HG03025 (cell line): ENCODE results near the gene HSDL2.
"Not testable (repeated sequence)": the region's sequence is repeated elsewhere in the genome, so short reads cannot be mapped to it uniquely, and the experiment has no call there.

ENCODE experiments used
- ATAC-seq: cut with Tn5 transposase; IDR thresholded peaks from one replicate; pipeline ENCODE4 v1.9.1; 2021; ENCODE audit warnings: mild to moderate bottlenecking, moderate library complexity; ENCODE audit not compliant: unreplicated experiment, low FRiP score

Gene HSDL2

GRCh38 chr9:112493393-112494137 lies 113.7 kb downstream of the HSDL2 start:
- no peak for ATAC-seq

DNA sequence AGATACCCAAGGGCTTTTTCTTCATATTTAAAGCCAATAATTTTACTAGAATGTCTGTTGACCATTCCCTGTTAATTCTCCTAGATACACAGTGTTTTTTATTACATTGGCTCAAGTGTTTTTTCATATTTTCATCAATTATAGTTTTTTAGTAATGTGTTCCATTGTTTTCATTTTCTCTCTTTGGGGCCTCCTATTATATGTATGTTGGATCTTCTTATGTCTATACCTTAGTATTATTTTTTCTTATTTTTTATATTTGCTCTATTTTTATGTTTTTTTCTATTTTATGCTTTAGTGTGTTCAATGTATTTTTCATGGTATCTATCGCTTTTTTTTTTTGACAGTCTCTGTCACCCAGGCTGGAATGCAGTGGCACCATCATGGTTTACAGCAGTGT lies 114.2 kb downstream of the HSDL2 start:
- ATAC-seq, result no peak

GRCh38 chr9:112495614-112496013 lies 115.7 kb downstream of the HSDL2 start:
- ATAC-seq, result no peak

GRCh38 chr9:112496074-112496722 lies 116.3 kb downstream of the HSDL2 start:
- ATAC-seq, result no peak

GRCh38 chr9:112500842-112501241 lies 120.9 kb downstream of the HSDL2 start:
- ATAC-seq, result no peak

DNA sequence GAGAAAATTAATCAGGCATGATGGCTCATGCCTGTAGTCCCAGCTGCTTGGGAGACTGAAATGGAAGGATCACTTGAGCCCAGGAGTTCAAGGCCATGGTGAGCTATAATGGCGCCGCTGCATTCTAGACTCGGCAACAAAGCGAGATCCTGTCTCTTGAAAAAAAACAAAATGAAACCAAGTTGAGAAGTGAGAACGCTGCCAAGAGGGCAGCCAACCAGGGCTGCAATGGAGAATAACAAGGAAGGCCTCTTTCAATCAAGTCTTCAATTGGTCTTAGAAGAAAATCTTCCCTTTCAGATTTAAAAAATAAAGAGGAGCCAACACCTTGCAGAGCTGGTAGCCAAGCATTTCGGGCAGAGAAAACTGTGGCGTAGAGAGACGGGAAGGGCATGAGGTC lies 121.4 kb downstream of the HSDL2 start:
- ATAC-seq, result no peak

DNA sequence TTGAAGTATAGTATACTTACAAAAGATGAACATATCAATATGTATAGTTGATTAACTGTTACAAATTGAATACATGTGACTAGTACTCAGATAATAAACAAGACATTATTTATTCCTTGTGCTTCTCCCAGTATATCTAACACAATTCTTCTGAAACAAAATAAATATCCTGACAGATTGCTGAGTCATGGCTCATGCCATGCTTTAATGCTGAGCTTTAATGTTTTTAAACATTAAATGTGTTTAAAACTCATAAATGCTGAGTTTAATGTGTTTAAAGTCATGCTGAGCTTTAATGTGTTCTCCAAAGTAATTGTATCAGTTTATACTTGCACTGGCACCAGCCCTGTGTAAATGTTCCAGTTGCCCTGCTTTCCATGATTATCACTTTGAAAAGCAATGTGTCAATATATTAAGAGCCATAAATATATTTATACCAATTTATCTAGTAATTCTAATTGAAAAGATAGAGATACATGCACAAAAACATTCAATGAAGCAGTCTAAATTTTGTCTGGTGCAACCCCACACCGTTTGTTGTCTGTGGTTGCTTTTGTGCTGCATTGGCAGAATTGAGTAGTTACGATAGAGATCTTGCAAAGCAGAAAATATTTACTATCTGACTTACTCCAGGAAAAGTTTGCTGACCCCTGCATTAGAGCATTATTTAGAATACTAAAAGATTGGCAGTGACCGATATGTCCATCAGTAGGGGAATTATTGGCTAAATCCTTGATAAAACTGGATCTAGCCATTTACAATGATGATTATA lies 122.5 kb downstream of the HSDL2 start:
- no peak for ATAC-seq

GRCh38 chr9:112503170-112503569 lies 123.3 kb downstream of the HSDL2 start:
- ATAC-seq, result no peak

- no peak for ATAC-seq
Observed at GRCh38 chr9:112505086-112505485, 125.2 kb downstream of the HSDL2 start.

DNA sequence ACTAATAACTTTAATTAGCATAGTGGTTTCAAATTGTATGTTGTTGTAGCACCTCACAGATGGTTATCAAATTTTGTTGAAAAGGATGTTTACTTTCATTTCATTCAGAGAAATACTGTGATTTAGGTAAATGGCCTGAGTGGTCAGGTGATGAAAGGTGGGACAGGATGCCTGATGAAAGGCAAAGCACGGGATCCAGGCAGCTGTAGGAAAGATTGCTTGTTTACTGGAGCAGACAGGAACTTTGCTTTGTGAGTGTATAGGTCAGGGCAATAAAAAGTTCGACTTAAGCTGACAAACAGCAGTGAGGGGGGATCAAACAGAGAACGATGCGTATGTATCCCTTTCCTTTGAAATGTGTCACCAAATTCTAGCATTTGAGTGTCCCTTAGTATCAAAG lies 125.7 kb downstream of the HSDL2 start:
- no peak for ATAC-seq

DNA sequence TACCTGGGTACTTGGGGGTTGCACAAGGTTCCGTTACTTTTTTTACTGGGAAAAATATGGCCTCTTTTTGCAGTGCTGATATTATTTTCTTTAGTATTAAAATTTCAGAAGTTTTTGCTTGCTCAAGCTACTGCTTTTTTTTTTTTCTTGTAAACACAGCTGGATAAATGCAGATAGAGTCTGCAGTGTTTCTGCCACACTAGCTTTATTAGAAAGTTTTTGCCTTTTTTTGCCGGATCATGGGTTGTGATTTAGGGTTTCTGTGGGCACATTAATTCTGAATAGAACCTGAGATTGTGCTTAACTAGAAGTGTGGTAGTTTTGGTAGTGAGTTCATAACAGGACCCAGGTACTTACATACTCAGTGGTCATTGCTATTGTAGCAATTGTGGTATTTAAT lies 126.7 kb downstream of the HSDL2 start:
- no peak for ATAC-seq

DNA sequence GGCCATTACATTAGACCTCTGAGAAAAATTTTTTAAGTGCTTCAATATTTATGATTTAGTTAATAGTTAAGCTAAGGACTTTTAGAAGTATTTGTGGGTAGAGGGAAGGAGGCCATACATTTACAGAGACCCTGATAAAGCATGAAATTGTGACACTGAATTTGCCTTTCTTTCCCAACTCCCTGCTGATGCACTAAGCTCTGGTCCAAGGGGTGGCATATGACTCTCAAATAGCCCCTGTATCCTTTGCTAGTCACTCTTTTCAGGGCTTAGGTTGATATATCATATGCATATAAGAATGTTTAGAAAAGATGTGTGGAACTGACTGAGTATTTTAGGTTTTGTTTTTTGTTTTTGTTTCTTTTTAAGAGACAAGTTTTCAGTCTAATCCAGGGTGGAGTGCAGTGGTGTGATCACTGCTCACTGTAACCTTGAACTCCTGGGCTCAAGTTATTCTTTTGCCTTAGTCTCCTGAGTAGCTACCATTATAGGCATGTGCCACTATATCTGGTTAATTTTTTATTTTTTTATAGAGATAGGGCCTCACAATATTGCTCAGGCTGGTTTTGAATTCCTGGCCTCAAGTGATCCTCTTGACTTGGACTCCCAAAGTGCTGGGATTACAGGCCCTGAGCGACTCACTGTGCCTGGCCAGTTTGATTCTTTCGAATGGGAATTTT lies 127.2 kb downstream of the HSDL2 start:
- no peak for ATAC-seq

- no peak for ATAC-seq
Observed at GRCh38 chr9:112508377-112508776, 128.5 kb downstream of the HSDL2 start.

DNA sequence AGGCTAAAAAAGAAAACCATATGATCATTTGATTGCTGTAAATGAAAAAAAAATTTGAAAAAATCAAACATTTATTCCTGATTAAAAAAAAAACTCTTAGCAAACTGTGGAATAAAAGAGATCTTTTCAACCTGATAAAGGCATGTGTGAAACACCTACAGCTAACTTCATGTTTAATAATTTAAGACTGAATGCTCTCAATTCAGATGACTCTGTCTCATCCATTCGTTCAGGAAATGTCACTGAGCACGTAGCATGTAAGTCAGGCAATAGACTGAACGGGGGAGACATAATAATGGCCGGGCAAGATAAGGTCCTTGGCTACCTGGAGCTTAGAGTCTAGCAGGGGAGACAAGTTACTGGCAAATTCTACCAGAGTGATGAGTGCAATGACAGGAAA lies 132.5 kb downstream of the HSDL2 start:
- ATAC-seq, result not testable (repeated sequence)

- no peak for ATAC-seq
Observed at GRCh38 chr9:112516769-112517168, 136.9 kb downstream of the HSDL2 start.

DNA sequence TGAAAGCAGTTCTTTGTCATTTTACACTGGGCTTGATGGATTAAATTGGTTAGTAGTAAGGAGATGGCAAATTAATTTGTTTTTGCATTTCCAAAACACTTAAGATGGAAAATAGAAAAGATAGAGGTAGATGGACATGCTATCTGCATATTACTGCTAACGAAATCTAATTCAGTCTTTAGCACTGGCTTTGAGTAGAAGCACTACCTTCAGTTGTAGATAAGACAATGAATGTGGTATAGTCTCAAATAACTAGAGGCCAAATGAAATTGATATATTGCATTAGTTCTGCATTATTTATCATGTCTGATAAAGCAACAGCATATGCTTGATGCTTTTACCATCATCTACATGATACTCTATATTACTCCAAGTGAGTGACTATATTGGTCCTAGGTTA lies 140.2 kb downstream of the HSDL2 start:
- ATAC-seq, result no peak

- no peak for ATAC-seq
Observed at GRCh38 chr9:112520656-112521055, 140.7 kb downstream of the HSDL2 start.
